ENCODE measurements around the gene PBX4.

GRCh38 chr19:19527674-19528625 lies 90.5 kb downstream of the PBX4 start:
- TF ChIP-seq ZNF600 (tag by site-specific recombination; IDR thresholded peaks at IDR 0.05): no peak
- no peak for TF ChIP-seq PRDM4 (tag by site-specific recombination; IDR thresholded peaks at IDR 0.05)
- no peak for TF ChIP-seq ZNF558 (tag by site-specific recombination; IDR thresholded peaks at IDR 0.05)
- TF ChIP-seq ZNF174 (tag by site-specific recombination; IDR thresholded peaks at IDR 0.05): no peak
- no peak for TF ChIP-seq CTCF (tag by site-specific recombination; IDR thresholded peaks at IDR 0.05)
- TF ChIP-seq ZBTB49 (tag by site-specific recombination; IDR thresholded peaks at IDR 0.05; ENCODE audit: low read depth): no peak
- TF ChIP-seq PATZ1 (tag by site-specific recombination; IDR thresholded peaks at IDR 0.05): no peak
- TF ChIP-seq REST (tag by site-specific recombination; IDR thresholded peaks at IDR 0.05): no peak
- no peak for TF ChIP-seq ZNF114 (tag by site-specific recombination; IDR thresholded peaks at IDR 0.05)
